H1 (cell line): Measurements from ENCODE around the gene HAO1. TPM values are rescaled to one million over a fixed set of nuclear protein-coding genes. Genes with fewer than 3 reads are reported as not detected.

Experiments
- BACH1 ChIP-seq: IDR thresholded peaks from 2 replicates; pipeline ENCODE4 v1.6.1; 2012; ENCODE audit warnings: low read length, improper control_type of control experiment
- CEBPB ChIP-seq: IDR thresholded peaks from 2 replicates; pipeline ENCODE4 v1.6.1; 2012; ENCODE audit warnings: low read depth, low read length
- GTF2F1 ChIP-seq: IDR thresholded peaks from 2 replicates; pipeline ENCODE4 v1.6.1; 2012; ENCODE audit warnings: low read depth, low read length, improper control_type of control experiment, borderline replicate concordance
- MAFK ChIP-seq: IDR thresholded peaks from 2 replicates; pipeline ENCODE4 v1.6.1; 2012; ENCODE audit warnings: low read depth, mild to moderate bottlenecking, improper control_type of control experiment, low read length
- polyA plus RNA-seq, 7 experiments: library from polyadenylated mRNA; depleted of rRNA in 3 of 7; stranded (reverse) in 5 of 7; unstranded in 2 of 7; fragments of >200 nt in 5 of 7; fragments of 200-250 nt in 2 of 7; gene quantifications; 1 replicate in 5 of 7; 2 replicates in 1 of 7; 4 replicates in 1 of 7; pipeline versions ENCODE4 v1.2.1 to v1.2.3, GENCODE V29; 2011 to 2013; ENCODE audit warnings: missing spikeins in 2 of 7, mixed read lengths in 2 of 7
- total RNA-seq: library from RNA; stranded (reverse); fragmentation: NEBNext Ultra II Directional; extraction: Animal tissue kit (Norgen Biotek cat#: 25700); gene quantifications from 2 replicates; pipeline ENCODE4 v1.2.1, GENCODE V29; 2021

The HAO1 gene
- total and polyA plus RNA-seq, 2 of the 8 experiments (the other 6 are each of a cell fraction or from before 2014, with no cell fraction given), result not detected

DNA sequence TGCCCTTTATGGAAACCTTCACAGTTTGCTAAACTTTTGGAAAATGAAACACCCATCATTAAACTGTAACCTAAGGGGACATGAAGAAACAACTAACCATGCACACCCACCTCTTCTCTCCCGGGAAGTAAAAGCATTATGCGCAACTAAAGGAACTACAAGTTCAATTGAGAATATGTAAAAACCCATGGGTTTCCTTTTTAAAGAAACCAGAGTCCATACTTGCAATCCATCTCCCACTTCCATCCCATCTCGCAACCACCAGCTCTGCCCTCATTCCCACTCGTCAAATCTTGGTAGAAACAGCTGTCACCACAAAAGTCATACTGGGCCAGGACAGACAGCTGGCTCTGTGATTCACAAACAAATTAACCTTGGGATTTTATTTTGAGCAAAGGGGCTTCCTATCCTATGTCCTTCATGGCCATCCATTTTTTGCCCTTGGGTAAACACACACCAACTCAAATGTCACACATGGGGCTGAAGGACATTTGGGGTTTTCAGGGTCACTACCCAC lies 81.5 kb downstream of the HAO1 start (continued):
- no peak for TF ChIP-seq GTF2F1
- TF ChIP-seq MAFK, result no peak
- TF ChIP-seq BACH1, result no peak
- no peak for TF ChIP-seq CEBPB
